GM23338 (cell line): ENCODE data around the gene B3GNT9. TPM values are rescaled to one million over a fixed set of nuclear protein-coding genes. Genes with fewer than 3 reads are reported as not detected.

Source experiments
- CREB1 ChIP-seq: fragments of 250-450 bp; sonication (Bioruptor Pico); IDR thresholded peaks from 2 replicates; pipeline ENCODE4 v1.5.0; 2020; ENCODE audit warnings: low read depth, mild to moderate bottlenecking, moderate library complexity
- EZH2phosphoT487 ChIP-seq: fragments of 200-600 bp; sonication (generic); IDR thresholded peaks from one replicate; pipeline ENCODE4 v1.8.1; 2018; ENCODE audit warnings: antibody characterized with exemption; ENCODE audit not compliant: unreplicated experiment
- JUNB ChIP-seq: IDR thresholded peaks from one replicate; pipeline ENCODE4 v1.6.1; 2016; ENCODE audit warnings: antibody characterized with exemption; ENCODE audit not compliant: unreplicated experiment
- POLR2AphosphoS5 ChIP-seq: IDR thresholded peaks from 2 replicates; pipeline ENCODE4 v1.6.1; 2016; ENCODE audit warnings: antibody characterized with exemption, low read depth
- ZNF331 ChIP-seq: fragments of 250-450 bp; sonication (Bioruptor Pico); IDR thresholded peaks from 2 replicates; pipeline ENCODE4 v1.5.0; 2020; ENCODE audit warnings: low read depth, mild to moderate bottlenecking, moderate library complexity
- polyA plus RNA-seq: library from polyadenylated mRNA; unstranded; fragments of >200 nt; fragmentation: Nextera tagmentation; extraction: Ambion mirVana; gene quantifications from 2 replicates; pipeline ENCODE4 v1.2.1, GENCODE V29; 2016
- total RNA-seq: library from RNA; depleted of rRNA; stranded (reverse); fragments of >200 nt; shearing (Covaris generic); gene quantifications from 2 replicates; pipeline ENCODE4 v1.2.3, GENCODE V29; 2014
- TF ChIP-seq, protein P1 (sequence below): fragments of 250-450 bp; sonication (Bioruptor Pico); IDR thresholded peaks from 2 replicates; pipeline ENCODE4 v1.5.0; 2020; ENCODE audit warnings: mild to moderate bottlenecking, moderate library complexity
- TF ChIP-seq, protein P2 (sequence below), 2 experiments: fragments of 200-600 bp in 1 of 2; sonication (generic) in 1 of 2; conservative IDR thresholded peaks; 2 replicates each; pipeline versions ENCODE4 v1.5.1 to v1.6.1; 2016 to 2017; ENCODE audit warnings: antibody characterized with exemption in 2 of 2, low read depth in 2 of 2, mild to moderate bottlenecking in 2 of 2, moderate library complexity in 1 of 2
- TF ChIP-seq, protein P3 (sequence below): IDR thresholded peaks from one replicate; pipeline ENCODE4 v1.6.1; 2018; ENCODE audit warnings: antibody characterized with exemption; ENCODE audit not compliant: unreplicated experiment
- TF ChIP-seq, protein P4 (sequence below): IDR thresholded peaks from 2 replicates; pipeline ENCODE4 v1.6.1; 2016; ENCODE audit warnings: antibody characterized with exemption

The B3GNT9 gene
- total and polyA plus RNA-seq, 2 experiments from 2014 or later: 0.99 to 7.0 TPM

DNA sequence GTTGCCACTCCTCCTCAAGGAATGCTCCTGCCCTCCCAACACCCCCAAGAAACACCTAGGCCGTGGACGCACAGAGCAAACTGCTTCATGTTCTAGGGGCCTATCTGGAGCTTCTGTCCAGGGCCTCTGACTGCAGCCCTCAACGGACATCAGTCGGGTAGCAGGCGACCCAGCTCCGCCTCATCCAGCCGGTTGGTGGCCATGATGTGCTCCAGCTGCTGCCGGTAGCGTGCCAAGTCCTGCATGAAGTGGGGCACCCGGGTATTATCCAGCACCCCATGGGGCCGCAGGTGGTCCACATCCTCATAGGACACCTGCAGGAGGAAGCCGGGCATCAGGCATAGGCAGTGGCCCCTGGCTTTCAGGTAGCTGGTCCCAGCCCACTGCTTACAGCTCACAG lies 25.9 kb upstream of the B3GNT9 start (continued):
- TF ChIP-seq, protein P1, sequence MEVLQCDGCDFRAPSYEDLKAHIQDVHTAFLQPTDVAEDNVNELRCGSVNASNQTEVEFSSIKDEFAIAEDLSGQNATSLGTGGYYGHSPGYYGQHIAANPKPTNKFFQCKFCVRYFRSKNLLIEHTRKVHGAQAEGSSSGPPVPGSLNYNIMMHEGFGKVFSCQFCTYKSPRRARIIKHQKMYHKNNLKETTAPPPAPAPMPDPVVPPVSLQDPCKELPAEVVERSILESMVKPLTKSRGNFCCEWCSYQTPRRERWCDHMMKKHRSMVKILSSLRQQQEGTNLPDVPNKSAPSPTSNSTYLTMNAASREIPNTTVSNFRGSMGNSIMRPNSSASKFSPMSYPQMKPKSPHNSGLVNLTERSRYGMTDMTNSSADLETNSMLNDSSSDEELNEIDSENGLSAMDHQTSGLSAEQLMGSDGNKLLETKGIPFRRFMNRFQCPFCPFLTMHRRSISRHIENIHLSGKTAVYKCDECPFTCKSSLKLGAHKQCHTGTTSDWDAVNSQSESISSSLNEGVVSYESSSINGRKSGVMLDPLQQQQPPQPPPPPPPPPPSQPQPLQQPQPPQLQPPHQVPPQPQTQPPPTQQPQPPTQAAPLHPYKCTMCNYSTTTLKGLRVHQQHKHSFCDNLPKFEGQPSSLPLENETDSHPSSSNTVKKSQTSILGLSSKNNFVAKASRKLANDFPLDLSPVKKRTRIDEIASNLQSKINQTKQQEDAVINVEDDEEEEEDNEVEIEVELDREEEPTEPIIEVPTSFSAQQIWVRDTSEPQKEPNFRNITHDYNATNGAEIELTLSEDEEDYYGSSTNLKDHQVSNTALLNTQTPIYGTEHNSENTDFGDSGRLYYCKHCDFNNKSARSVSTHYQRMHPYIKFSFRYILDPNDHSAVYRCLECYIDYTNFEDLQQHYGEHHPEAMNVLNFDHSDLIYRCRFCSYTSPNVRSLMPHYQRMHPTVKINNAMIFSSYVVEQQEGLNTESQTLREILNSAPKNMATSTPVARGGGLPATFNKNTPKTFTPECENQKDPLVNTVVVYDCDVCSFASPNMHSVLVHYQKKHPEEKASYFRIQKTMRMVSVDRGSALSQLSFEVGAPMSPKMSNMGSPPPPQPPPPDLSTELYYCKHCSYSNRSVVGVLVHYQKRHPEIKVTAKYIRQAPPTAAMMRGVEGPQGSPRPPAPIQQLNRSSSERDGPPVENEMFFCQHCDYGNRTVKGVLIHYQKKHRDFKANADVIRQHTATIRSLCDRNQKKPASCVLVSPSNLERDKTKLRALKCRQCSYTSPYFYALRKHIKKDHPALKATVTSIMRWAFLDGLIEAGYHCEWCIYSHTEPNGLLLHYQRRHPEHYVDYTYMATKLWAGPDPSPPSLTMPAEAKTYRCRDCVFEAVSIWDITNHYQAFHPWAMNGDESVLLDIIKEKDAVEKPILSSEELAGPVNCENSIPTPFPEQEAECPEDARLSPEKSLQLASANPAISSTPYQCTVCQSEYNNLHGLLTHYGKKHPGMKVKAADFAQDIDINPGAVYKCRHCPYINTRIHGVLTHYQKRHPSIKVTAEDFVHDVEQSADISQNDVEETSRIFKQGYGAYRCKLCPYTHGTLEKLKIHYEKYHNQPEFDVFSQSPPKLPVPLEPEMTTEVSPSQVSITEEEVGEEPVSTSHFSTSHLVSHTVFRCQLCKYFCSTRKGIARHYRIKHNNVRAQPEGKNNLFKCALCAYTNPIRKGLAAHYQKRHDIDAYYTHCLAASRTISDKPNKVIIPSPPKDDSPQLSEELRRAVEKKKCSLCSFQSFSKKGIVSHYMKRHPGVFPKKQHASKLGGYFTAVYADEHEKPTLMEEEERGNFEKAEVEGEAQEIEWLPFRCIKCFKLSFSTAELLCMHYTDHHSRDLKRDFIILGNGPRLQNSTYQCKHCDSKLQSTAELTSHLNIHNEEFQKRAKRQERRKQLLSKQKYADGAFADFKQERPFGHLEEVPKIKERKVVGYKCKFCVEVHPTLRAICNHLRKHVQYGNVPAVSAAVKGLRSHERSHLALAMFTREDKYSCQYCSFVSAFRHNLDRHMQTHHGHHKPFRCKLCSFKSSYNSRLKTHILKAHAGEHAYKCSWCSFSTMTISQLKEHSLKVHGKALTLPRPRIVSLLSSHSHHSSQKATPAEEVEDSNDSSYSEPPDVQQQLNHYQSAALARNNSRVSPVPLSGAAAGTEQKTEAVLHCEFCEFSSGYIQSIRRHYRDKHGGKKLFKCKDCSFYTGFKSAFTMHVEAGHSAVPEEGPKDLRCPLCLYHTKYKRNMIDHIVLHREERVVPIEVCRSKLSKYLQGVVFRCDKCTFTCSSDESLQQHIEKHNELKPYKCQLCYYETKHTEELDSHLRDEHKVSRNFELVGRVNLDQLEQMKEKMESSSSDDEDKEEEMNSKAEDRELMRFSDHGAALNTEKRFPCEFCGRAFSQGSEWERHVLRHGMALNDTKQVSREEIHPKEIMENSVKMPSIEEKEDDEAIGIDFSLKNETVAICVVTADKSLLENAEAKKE: no peak
- TF ChIP-seq, protein P2, sequence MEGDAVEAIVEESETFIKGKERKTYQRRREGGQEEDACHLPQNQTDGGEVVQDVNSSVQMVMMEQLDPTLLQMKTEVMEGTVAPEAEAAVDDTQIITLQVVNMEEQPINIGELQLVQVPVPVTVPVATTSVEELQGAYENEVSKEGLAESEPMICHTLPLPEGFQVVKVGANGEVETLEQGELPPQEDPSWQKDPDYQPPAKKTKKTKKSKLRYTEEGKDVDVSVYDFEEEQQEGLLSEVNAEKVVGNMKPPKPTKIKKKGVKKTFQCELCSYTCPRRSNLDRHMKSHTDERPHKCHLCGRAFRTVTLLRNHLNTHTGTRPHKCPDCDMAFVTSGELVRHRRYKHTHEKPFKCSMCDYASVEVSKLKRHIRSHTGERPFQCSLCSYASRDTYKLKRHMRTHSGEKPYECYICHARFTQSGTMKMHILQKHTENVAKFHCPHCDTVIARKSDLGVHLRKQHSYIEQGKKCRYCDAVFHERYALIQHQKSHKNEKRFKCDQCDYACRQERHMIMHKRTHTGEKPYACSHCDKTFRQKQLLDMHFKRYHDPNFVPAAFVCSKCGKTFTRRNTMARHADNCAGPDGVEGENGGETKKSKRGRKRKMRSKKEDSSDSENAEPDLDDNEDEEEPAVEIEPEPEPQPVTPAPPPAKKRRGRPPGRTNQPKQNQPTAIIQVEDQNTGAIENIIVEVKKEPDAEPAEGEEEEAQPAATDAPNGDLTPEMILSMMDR (conservative IDR thresholded peaks at IDR 0.05; ENCODE audit: low read depth in 2 of 2): no peak
- TF ChIP-seq CREB1 (CRISPR knock-in tag): no peak
- no peak for TF ChIP-seq JUNB
- no peak for TF ChIP-seq ZNF331 (CRISPR knock-in tag)
- TF ChIP-seq, protein P3, sequence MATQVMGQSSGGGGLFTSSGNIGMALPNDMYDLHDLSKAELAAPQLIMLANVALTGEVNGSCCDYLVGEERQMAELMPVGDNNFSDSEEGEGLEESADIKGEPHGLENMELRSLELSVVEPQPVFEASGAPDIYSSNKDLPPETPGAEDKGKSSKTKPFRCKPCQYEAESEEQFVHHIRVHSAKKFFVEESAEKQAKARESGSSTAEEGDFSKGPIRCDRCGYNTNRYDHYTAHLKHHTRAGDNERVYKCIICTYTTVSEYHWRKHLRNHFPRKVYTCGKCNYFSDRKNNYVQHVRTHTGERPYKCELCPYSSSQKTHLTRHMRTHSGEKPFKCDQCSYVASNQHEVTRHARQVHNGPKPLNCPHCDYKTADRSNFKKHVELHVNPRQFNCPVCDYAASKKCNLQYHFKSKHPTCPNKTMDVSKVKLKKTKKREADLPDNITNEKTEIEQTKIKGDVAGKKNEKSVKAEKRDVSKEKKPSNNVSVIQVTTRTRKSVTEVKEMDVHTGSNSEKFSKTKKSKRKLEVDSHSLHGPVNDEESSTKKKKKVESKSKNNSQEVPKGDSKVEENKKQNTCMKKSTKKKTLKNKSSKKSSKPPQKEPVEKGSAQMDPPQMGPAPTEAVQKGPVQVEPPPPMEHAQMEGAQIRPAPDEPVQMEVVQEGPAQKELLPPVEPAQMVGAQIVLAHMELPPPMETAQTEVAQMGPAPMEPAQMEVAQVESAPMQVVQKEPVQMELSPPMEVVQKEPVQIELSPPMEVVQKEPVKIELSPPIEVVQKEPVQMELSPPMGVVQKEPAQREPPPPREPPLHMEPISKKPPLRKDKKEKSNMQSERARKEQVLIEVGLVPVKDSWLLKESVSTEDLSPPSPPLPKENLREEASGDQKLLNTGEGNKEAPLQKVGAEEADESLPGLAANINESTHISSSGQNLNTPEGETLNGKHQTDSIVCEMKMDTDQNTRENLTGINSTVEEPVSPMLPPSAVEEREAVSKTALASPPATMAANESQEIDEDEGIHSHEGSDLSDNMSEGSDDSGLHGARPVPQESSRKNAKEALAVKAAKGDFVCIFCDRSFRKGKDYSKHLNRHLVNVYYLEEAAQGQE: no peak
- TF ChIP-seq, protein P4, sequence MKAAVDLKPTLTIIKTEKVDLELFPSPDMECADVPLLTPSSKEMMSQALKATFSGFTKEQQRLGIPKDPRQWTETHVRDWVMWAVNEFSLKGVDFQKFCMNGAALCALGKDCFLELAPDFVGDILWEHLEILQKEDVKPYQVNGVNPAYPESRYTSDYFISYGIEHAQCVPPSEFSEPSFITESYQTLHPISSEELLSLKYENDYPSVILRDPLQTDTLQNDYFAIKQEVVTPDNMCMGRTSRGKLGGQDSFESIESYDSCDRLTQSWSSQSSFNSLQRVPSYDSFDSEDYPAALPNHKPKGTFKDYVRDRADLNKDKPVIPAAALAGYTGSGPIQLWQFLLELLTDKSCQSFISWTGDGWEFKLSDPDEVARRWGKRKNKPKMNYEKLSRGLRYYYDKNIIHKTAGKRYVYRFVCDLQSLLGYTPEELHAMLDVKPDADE: no peak
- no peak for TF ChIP-seq POLR2AphosphoS5
- TF ChIP-seq EZH2phosphoT487: no peak
